ENCODE data around the gene CCDC188. TPM values are rescaled to one million over a fixed set of nuclear protein-coding genes. Genes with fewer than 3 reads are reported as not detected.
A peak's percentile ranks its signal among the peaks of the same experiment; 100 is the strongest.

CCDC188 gene
- total and polyA plus RNA-seq, 2 of the 13 experiments (the other 11 are each of a cell fraction or from before 2014, with no cell fraction given): not detected

DNA sequence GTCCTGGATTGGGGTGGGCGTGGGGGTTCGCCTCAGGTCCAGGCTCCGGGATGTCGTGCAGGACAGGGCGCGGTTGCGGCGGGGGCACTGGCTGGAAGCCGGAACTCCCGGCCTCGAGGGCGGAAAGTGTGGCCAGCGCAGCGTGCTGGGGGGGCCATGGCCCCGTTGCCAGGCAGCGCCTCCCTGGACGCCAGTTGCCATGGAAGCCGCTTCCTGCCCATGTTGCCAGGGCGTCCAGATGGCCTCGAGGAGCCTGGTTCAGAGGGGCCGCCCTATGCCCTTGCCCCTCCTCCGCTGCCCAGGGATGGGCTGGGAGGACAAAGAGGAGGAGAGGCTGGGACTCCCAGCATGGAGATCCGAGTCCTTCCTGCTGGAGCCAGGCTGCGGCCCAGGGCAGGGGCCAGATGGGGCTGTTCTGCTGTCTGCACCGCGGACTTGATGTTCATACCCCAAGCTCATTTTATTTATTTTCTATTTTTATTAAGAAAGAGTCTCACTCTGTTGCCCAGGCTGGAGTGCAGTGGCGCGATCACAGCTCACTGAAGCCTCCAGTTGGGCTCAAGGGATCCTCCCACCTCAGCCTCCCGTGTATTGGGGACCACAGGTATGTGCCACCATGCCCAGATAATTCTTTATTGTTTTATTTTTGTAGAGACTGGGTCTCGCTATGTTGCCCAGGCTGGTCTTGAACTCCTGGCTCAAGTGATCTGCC lies 4.6 kb upstream of the CCDC188 start (continued):
- TF ChIP-seq ZSCAN31 (CRISPR knock-in tag; IDR thresholded peaks at IDR 0.05; ENCODE audit: low read depth): no peak
- no peak for TF ChIP-seq KAT7 (CRISPR knock-in tag; IDR thresholded peaks at IDR 0.05; ENCODE audit: borderline replicate concordance)
- peak; percentile 83 for TF ChIP-seq RFX3 (CRISPR knock-in tag; IDR thresholded peaks at IDR 0.05)
- TF ChIP-seq ADNP (CRISPR knock-in tag; IDR thresholded peaks at IDR 0.05): no peak
- TF ChIP-seq, protein P1, sequence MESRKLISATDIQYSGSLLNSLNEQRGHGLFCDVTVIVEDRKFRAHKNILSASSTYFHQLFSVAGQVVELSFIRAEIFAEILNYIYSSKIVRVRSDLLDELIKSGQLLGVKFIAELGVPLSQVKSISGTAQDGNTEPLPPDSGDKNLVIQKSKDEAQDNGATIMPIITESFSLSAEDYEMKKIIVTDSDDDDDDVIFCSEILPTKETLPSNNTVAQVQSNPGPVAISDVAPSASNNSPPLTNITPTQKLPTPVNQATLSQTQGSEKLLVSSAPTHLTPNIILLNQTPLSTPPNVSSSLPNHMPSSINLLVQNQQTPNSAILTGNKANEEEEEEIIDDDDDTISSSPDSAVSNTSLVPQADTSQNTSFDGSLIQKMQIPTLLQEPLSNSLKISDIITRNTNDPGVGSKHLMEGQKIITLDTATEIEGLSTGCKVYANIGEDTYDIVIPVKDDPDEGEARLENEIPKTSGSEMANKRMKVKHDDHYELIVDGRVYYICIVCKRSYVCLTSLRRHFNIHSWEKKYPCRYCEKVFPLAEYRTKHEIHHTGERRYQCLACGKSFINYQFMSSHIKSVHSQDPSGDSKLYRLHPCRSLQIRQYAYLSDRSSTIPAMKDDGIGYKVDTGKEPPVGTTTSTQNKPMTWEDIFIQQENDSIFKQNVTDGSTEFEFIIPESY (CRISPR knock-in tag; IDR thresholded peaks at IDR 0.05): no peak
- TF ChIP-seq, protein P2, sequence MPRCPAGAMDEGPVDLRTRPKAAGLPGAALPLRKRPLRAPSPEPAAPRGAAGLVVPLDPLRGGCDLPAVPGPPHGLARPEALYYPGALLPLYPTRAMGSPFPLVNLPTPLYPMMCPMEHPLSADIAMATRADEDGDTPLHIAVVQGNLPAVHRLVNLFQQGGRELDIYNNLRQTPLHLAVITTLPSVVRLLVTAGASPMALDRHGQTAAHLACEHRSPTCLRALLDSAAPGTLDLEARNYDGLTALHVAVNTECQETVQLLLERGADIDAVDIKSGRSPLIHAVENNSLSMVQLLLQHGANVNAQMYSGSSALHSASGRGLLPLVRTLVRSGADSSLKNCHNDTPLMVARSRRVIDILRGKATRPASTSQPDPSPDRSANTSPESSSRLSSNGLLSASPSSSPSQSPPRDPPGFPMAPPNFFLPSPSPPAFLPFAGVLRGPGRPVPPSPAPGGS (CRISPR knock-in tag; IDR thresholded peaks at IDR 0.05): no peak
- TF ChIP-seq, protein P3, sequence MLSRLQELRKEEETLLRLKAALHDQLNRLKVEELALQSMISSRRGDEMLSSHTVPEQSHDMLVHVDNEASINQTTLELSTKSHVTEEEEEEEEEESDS (CRISPR knock-in tag; IDR thresholded peaks at IDR 0.05; ENCODE audit: borderline replicate concordance): no peak
- no peak for TF ChIP-seq MBD4 (IDR thresholded peaks at IDR 0.05; ENCODE audit: borderline replicate concordance, low read length)
- no peak for TF ChIP-seq ZBTB21 (CRISPR knock-in tag; IDR thresholded peaks at IDR 0.05)
- TF ChIP-seq SMARCC2 (IDR thresholded peaks at IDR 0.05): no peak
- TF ChIP-seq HCFC1 (IDR thresholded peaks at IDR 0.05; ENCODE audit: low read depth, low read length): no peak
- TF ChIP-seq ARHGAP35 (CRISPR knock-in tag; IDR thresholded peaks at IDR 0.05; ENCODE audit: borderline replicate concordance): no peak
- no peak for TF ChIP-seq ETV5 (CRISPR knock-in tag; IDR thresholded peaks at IDR 0.05; ENCODE audit: borderline replicate concordance)
- TF ChIP-seq ZNF557 (CRISPR knock-in tag; IDR thresholded peaks at IDR 0.05): no peak
- TF ChIP-seq CBX1 (IDR thresholded peaks at IDR 0.05; ENCODE audit: low read depth): no peak
- TF ChIP-seq ZNF343 (CRISPR knock-in tag; IDR thresholded peaks at IDR 0.05): no peak
- TF ChIP-seq, protein P4, sequence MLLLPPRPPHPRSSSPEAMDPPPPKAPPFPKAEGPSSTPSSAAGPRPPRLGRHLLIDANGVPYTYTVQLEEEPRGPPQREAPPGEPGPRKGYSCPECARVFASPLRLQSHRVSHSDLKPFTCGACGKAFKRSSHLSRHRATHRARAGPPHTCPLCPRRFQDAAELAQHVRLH (CRISPR knock-in tag; IDR thresholded peaks at IDR 0.05; ENCODE audit: borderline replicate concordance, low read depth): no peak
- TF ChIP-seq, protein P5, sequence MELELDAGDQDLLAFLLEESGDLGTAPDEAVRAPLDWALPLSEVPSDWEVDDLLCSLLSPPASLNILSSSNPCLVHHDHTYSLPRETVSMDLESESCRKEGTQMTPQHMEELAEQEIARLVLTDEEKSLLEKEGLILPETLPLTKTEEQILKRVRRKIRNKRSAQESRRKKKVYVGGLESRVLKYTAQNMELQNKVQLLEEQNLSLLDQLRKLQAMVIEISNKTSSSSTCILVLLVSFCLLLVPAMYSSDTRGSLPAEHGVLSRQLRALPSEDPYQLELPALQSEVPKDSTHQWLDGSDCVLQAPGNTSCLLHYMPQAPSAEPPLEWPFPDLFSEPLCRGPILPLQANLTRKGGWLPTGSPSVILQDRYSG (CRISPR knock-in tag; IDR thresholded peaks at IDR 0.05): no peak
- TF ChIP-seq NCOA5 (CRISPR knock-in tag; IDR thresholded peaks at IDR 0.05): no peak
- no peak for TF ChIP-seq CCDC6 (CRISPR knock-in tag; IDR thresholded peaks at IDR 0.05)
- TF ChIP-seq PRMT3 (CRISPR knock-in tag; IDR thresholded peaks at IDR 0.05; ENCODE audit: borderline replicate concordance, low read depth): no peak
- TF ChIP-seq KLF12 (CRISPR knock-in tag; IDR thresholded peaks at IDR 0.05; ENCODE audit: borderline replicate concordance): no peak
- TF ChIP-seq, protein P6, sequence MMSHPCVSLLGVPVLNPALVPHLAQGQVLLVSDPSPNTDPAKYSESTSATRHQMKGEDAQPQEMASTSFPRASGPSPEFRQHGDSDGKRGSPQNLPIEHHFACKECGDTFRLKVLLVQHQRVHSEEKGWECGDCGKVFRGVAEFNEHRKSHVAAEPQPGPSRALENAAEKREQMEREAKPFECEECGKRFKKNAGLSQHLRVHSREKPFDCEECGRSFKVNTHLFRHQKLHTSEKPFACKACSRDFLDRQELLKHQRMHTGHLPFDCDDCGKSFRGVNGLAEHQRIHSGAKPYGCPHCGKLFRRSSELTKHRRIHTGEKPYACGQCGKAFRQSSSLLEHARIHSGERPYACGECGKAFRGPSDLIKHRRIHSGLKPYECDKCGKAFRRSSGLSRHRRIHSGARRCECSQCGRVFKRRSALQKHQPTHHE (CRISPR knock-in tag; IDR thresholded peaks at IDR 0.05; ENCODE audit: borderline replicate concordance): no peak
- TF ChIP-seq KMT2B (CRISPR knock-in tag; IDR thresholded peaks at IDR 0.05): no peak
- no peak for TF ChIP-seq TEAD3 (CRISPR knock-in tag; optimal IDR thresholded peaks at IDR 0.05; ENCODE audit: borderline replicate concordance)
- TF ChIP-seq SAP130 (CRISPR knock-in tag; IDR thresholded peaks at IDR 0.05; ENCODE audit: low read depth): peak; percentile 69
